HG03103 (cell line): ENCODE data around the gene OR11A1.

Source experiments
- ATAC-seq: cut with Tn5 transposase; IDR thresholded peaks from one replicate; pipeline ENCODE4 v1.9.1; 2021; ENCODE audit warnings: low read depth; ENCODE audit not compliant: unreplicated experiment

OR11A1 gene, protein sequence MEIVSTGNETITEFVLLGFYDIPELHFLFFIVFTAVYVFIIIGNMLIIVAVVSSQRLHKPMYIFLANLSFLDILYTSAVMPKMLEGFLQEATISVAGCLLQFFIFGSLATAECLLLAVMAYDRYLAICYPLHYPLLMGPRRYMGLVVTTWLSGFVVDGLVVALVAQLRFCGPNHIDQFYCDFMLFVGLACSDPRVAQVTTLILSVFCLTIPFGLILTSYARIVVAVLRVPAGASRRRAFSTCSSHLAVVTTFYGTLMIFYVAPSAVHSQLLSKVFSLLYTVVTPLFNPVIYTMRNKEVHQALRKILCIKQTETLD

DNA sequence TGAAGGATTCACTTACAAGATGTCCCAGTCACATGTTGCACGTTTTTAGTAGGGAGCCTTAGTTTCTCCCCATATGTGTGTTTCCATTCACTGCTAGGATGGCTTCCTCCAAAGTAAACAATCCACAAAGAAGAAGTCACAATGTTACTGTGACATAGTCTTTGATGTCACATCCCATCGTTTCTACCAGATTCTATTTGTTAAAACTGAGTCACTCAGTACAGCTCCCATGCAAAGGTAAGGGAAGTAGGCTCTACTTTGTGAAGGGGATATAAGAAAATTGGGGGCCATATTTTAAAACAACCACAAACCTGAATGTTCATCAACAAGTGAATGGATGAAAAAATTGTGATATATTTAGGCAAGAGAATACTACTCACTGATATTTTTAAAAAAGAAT, at the start of gene OR11A1, which contains the start of gene OR2H1:
OR11A1 (minus strand) TSS at position 101 of the 400 bp plus-strand sequence. CDS start 29,430 bp downstream, outside the sequence.
OR2H1 (plus strand) TSS at position 185 of the 400 bp plus-strand sequence. CDS start 4,615 bp downstream, outside the sequence.
- ATAC-seq: no peak

DNA sequence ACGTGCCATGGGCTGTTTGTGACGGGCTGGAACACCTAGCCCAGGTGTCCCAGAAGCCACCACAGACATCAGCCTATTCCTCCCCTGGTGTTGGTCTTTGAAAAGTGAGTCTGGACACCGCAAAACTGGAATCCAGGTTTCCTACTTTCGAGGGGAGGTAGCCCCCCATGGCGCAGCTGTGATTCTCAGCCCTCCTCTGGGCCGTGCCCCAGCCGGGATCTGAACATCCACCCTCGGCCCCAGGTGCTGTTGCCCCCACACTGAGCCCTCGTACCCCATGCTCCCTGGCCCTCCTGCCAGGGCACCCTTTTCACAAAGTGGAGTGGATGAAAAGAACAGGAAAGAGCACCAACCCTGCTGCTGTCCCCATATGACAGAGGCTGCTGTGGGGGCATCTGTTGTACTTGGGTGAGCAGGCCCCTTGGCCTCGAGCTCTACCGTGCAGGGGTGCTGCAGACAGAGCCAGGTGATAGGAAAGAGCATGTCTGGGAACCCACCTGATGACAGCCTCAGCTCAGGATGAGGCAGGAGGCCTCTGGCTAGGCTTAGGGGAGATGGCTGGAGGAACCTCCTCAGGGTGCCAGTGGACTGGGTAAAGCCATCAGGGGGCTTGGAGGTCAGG, 49.7 kb upstream of the OR11A1 start:
- no peak for ATAC-seq

DNA sequence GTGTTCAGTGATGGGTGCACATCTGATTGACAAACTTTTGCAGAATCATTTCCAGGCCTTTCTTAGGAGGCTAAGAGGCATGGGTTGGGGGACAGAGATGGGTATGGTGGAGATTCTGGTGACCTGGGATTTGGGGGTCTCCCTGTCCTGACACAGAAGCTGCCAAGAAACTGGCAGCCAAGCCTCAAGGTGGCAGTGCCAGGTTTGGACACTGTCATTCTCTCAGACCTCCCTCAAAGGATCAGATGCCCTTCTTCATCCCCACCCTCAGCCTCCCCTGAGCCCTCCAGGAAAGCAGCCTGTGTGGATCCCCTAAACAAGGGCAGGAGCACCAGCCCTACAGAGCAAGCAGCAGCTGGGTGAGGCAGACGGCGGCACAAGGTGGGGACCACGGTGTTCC, 48.9 kb upstream of the OR11A1 start:
- ATAC-seq: no peak

DNA sequence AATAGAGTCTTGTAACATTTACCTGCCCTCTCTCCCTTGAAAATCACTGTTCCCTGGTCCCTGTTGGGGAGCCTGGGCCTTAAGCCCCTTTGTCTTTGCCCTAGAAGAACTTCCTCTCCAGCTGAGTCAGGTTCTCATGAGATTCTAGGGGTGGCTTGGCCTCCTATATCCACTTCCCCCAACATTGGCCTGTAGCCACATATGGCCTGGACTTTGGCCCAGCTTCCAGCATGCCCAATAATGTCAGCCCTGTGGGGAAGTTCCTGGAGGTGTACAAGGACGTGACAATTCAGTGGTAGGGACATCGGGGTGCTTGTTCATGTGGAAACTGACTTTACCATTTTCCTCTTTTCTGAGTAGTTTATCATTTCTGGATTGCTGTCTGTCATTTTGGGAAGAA, 48.1 kb upstream of the OR11A1 start:
- no peak for ATAC-seq

DNA sequence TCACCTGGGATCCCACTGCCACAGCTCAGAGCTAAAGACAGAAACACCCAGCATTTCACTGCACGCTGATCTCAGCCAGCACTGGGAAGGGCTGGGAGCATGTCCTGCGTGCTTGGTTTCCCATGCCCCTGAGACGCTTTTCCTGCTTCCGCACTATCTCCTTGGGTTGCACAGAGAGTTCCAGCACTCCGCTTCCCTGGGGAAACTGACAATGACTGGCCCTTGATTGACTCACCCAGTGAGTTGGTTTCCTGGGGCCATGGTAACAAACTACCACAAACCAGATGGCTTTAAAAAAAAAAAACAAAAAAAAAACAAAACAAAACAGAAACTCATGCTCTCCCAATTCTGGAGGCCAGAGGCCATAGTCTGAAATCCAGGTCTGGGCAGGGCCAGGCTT, 45.7 kb upstream of the OR11A1 start:
- no peak for ATAC-seq

DNA sequence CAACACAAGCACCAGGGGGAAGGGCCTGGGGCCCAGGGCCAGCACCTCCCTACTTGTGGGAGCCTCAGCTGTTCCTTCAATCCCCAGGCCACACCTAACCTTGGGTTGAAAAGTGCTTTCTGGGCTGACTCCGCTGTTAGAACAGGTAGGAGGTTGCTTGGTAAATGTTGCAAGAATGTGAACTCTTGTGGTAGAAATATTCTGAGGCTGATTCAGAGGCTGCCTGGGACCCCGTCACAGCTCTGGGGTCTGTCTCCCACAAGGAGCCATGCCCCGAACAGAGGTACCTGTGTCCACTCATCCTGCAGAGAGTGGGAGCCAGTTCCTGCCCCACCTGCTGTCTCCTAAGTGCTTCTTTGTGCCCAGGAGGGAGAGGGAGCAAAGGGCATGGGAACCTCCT, 45.3 kb upstream of the OR11A1 start:
- ATAC-seq: no peak

DNA sequence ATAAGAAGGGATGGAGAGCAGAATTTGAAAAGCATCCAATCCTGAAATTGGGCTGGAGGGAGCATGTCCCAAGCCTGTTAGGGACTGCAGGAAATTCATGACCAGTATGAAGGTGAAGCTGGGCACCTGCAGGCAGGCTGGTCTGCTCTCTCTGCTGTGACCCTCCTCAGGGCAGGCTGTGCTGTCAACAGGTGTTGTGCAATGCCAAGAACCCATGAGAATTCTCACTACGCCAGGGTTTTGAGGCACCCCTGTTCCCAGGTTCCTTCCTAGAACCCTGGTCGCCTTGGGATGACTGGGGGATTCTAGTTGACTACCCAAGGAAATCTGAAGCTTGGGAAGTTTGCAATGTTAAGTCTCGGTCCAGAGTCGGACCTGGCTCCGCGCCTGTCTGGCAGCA, 44.2 kb upstream of the OR11A1 start:
- no peak for ATAC-seq

DNA sequence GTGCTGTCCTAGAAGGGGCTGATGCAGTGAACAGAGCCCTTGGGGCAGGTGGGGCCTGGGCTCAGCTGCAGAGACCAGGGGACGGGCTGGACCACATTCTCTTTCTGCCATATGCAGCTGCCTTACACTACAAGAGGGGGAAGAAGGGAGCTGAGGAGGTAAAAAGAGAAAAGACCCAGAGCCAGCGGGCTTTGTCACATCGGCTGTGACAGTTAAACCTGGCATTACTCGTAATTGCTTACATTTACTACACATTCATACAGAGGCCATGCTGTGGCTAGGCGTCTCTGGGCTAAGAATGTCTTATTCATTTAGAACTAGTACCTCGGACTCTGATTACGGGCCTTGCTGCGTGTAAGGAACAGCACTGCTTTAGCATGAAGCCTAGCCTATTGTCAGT, 43.7 kb upstream of the OR11A1 start:
- no peak for ATAC-seq

DNA sequence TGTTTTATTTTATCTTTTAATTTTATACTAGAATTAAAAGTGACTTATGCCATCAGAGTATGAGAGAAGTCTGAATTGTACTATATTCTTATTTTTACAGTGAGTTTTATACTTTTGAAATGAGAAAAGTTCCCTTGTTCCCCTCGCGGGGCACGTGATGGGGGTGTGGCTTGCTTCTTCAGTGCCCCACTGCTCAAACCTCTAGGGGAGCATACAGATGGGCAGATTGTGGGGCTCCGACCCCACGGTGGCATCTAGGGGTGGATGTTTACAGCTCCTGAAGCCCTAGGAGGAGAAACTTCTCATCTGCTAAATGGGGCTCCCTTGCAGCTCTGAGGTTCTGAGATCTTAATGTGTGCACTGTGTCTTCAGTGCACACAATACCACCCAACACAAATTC, 42.8 kb upstream of the OR11A1 start:
- ATAC-seq: no peak

DNA sequence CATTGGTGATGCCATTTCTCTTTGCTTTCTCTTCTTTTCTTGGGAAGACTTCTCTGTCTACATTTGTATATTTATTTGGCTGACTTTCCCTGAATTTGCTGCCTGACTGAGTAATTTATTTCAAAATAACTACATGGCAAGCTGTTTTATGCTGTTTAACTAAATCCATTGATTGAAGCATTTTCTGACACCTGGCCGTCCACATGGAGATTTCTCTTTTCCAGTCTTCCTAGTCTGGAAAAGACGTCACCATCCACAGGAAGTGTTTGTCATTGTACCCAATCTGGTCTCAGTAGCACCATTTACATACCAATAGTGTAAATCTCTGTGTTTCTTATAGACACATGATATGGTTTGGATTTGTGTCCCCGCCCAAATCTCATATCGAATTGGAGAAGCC, 40.1 kb upstream of the OR11A1 start:
- no peak for ATAC-seq

DNA sequence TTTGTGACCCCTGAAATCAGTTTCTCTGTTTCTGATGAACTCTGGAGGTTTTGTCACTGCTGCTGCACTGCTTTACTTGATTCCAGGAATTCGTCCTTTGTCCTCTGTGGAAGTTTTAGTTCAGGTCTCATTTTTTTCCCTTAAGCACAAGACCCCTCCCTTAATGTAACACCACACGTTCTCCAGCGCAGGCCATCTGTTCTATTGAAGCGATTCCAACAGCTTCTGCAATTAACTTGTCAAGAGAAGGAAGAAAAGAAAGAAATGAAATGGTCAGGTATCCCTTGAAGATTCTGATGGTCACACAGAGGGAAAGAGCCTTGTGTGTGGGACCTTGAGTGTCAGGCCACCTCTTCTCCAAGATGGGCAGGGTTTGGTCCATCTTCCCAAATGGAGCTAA, 38.7 kb upstream of the OR11A1 start:
- ATAC-seq: no peak

DNA sequence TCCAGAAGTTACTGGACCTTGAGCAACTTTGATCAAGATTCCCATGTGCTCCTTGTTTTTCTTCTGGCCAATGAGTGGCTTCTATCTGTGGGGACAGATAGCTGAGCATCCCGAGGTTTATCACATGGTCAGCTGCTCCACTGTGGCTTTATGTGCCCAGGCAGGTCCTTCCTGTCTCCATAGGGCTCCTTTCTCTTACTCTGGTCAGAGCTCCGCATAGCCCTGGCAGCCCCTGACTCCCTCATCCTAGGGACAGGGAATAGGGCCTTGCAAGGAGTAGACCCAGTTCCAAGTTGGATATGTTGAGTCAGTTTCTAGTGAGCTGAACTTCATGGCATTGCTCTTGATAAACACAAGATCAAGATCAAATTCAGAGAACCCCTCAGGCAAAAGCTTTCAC, 37.3 kb upstream of the OR11A1 start:
- no peak for ATAC-seq

DNA sequence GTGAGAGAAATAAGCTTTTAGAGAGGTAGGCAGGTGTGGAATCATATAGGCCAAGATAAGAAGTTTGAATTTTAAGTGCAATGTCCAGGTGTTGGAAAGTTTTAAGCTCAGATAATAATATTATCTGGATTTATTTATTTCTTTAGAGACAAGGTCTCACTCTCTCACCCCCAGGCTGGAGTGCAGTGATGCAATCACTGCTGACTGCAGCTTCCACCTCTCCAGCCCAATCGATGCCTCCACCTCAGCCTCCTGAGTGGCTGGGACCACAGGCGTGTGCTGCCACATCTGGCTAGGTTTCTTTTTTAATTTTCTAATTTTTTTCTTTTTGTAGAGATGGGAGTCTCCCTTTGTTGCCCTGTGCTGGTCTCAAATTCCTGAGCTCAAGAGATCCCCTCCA, 36.4 kb upstream of the OR11A1 start:
- ATAC-seq: no peak

DNA sequence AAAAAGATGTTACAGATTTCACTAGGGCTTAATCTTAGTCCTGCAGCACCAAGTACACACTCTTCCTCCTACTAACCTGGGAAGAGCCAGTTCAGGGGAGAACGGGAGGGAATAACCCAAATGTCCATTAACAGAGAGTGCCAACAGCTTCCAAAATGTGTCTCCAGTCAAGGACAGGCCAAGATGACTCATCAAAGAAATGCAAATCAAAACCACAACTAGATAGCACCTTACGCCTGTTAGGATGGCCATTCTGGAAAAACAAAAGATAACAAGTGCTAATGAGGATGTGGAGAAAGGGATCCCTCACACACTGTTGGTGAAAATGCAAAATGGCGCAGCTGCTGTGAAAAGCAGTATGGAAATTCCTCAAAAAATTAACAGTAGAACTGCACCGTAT, 34.7 kb upstream of the OR11A1 start:
- no peak for ATAC-seq

DNA sequence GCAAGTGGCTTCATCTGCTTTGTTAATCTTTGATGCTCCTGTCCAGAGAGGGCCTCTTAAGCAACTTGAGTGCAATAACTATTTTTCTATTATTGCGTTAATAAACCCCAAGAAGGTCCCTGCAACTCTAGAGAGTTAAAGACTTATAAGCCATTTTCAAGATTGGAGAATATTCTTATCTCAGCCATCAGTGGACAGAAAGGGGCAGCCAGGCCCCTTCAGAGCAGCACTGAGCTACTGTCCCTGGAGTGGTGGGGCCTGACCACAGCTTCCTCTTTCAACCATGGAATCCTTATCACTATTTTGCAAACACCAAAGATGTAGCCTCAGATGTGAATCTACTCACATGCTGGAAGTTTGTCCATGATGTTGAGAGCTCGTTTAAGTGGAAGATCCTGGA, 33.7 kb upstream of the OR11A1 start:
- ATAC-seq: no peak

DNA sequence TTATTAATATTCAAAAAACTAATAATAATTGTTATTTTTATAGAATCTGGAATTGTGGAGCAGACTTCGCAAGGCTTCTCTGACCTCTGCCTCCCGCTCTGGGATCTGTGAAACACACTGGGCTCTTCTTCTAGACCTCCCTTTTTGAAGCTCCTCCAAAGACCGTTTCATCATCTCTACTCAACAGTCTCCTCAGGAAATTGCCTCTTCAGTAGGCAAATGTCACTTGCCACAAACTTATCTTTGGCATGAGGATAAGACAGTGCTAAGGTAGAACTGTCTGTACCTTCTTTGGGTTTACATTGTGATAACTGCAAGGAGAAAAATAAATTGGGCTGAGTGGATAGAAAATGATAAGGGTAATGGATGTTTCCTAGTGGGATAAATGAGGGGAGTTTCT, 33.2 kb upstream of the OR11A1 start:
- ATAC-seq: no peak

DNA sequence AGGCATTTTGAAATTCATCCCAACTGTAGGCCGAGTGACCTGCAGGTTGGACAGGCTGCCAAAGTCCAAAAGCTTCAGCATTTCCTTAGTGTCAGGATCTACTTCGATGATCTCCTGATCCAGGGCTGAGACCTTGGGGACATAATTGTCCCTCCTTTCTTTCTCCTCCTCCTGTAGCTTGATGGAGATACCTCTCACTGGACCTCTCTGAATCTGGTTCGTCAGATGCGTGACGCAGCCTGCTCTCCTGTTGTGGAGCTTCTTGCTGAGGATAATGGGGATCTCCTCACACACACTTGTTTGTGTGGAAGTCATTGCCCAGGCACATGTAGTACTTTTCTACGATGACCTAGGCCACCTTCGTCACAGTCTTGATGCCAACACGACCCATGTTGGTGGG, 32.4 kb upstream of the OR11A1 start:
- no peak for ATAC-seq

DNA sequence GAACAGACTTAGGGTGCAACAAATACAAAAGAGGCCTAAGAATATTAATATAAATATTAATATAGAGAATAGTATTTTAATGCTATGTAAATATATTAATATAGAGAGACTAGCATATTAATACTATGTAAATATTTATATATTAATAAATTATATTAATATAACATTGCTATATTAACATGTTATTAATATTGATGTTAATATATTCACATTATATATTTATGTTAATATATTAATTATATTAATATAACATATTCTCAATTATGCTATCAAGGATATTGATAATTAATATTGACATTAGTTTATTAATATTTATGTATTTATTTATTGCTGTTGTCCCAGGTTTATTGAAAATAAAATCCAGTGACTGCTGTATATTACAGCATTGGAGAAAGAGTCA, 32.0 kb upstream of the OR11A1 start:
- no peak for ATAC-seq

DNA sequence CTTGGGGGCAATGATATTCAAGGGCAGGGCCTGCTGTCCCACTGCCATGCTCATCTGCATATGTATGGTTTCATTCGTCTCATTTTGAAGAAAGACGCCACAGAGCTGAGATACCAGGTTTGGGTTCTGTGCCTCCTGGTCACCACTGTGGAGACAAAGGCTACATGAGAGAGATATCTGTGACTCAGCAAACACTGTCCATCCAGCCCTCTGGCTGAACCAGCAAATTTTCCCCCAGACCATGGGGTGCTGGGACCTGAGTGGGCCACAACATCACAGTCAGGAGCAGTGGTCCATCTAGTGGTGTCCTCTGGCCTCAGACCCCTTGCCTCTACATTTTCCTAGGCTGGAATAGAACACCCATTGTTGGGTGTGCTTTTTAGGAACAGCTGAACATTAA, 30.8 kb upstream of the OR11A1 start, which contains the start of gene MAS1L:
MAS1L (minus strand) TSS at position 297 of the 400 bp plus-strand sequence; CDS start at position 243, 54 bp downstream.
- no peak for ATAC-seq

DNA sequence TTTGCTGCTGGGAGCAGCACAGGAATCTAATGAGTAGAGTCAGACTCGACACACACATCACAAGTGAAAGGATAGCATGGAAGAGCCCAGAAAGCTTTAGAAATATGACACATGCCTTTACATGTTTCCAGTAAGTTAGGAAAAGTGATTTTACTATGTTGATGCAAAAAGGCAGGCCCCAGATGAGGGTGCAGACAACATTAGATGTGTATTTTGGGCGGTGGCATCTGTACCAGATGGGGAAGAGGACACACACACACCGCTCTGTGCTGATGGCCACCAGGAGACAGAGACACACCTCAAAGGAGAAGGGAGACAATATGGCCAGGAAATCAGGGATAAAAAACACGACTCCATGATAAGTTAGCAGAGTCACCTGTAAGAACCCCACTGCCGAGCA, 30.3 kb upstream of the OR11A1 start:
- ATAC-seq: no peak

DNA sequence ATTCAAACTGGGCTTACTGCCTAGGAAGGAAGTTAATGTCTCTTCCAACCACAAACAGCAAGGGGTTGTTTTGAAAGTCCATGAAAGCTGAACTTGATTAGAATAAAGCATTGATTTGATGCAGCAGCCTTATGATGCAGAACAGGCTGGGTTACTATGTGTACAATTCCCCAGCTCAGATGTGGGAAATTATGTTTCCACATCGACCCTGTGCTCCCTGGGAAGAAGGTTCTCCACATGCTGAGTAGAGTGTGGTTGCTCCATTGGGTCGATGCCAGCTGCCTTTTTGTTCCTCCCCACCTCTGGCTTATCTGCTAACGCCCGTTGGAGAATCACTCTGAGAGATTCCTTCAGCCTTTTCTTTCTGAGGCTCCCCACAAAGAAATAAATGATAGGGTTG, 29.7 kb upstream of the OR11A1 start:
- no peak for ATAC-seq

DNA sequence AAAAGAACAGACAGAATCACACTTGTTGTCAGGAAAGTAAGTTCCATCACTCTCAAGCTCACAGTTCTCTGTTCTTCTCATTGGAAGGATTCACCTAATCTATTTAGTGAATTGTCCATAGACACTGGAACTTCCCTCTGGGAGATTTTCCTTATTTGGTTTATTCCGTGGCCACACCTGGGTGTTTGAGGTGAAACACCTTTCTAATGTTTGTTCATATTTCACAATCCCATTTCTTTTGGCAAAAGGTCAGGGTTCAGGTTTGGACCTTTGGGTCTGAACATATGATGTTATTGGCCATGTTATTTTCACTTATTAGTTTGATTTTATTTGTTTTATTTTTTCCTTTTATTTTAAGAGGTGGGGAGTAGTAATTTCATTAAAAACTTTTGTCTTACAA, 26.9 kb upstream of the OR11A1 start:
- no peak for ATAC-seq
